HepG2 (cell line): ENCODE measurements around the gene WDR18. TPM values are rescaled to one million over a fixed set of nuclear protein-coding genes. Genes with fewer than 3 reads are reported as not detected.

Source experiments
- ATAC-seq: fragments of 200-7000 bp; cut with Tn5 transposase; 3 replicates; pipeline ENCODE4 v1.9.1; 2020; ENCODE audit warnings: mild to moderate bottlenecking, moderate library complexity
- BruUV-seq: library from RNA; stranded (reverse); fragments of 400-500 nt; replicated peaks from 2 replicates; lab custom pipeline; 2021; lab: Mats Ljungman, UMichigan
- CTCF ChIA-PET: fragments of 300-600 bp; formaldehyde crosslinking; extraction: SDS; loops from one replicate; lab custom pipeline; 2021; ENCODE audit warnings: low total read pairs, inconsistent platforms, low intra/inter-chr PET ratio; lab: Yijun Ruan, JAX
- POLR2A ChIA-PET: fragments of 350-600 bp; sonication (Branson Sonifier 250); formaldehyde crosslinking; loops from one replicate; lab custom pipeline; 2020; ENCODE audit warnings: antibody characterized with exemption, inconsistent platforms; lab: Yijun Ruan, JAX
- DNase-seq: peaks from one replicate; pipeline ENCODE4 v3.0.0-alpha.2; 2015; ENCODE audit warnings: low spot score
- FAIRE-seq: peaks from 3 replicates; lab custom pipeline; 2011; peaks lifted over from hg19 to GRCh38; lab: Jason Lieb, UNC
- H2AFZ ChIP-seq: one replicate; pipeline ENCODE4 v1.6.1; 2011; ENCODE audit warnings: low read length, inconsistent platforms
- H3K27ac ChIP-seq: fragments of 300-600 bp; 3 replicates; pipeline ENCODE4 v1.8.0; 2011; ENCODE audit warnings: mixed run types, mild to moderate bottlenecking, mixed read lengths, low read length, inconsistent platforms; ENCODE audit not compliant: insufficient read depth; ENCODE audit errors: extremely low read length
- H3K27me3 ChIP-seq, 2 experiments: fragments of 200-600 bp in 1 of 2; 2 replicates in 1 of 2; 3 replicates in 1 of 2; pipeline versions ENCODE4 v1.6.0 to v1.8.0; 2011; ENCODE audit warnings: low read length in 2 of 2, mild to moderate bottlenecking in 2 of 2, moderate library complexity in 2 of 2, inconsistent platforms in 1 of 2; ENCODE audit not compliant: insufficient read depth in 2 of 2, control insufficient read depth in 1 of 2
- H3K36me3 ChIP-seq, 2 experiments: fragments of 200-600 bp in 1 of 2; replicated peaks in 1 of 2; 2 replicates in 1 of 2; 3 replicates in 1 of 2; pipeline versions ENCODE4 v1.5.1 to v1.8.0; 2011; ENCODE audit warnings: low read length in 2 of 2, inconsistent platforms in 1 of 2; ENCODE audit not compliant: insufficient read depth in 2 of 2, control insufficient read depth in 1 of 2
- H3K4me1 ChIP-seq: 2 replicates; pipeline ENCODE4 v1.5.1; 2012; ENCODE audit warnings: low read length, inconsistent platforms; ENCODE audit not compliant: insufficient read depth
- H3K4me2 ChIP-seq: 2 replicates; pipeline ENCODE4 v1.6.0; 2011; ENCODE audit warnings: low read depth, low read length, inconsistent platforms
- H3K4me3 ChIP-seq, 3 experiments: fragments of 200-600 bp in 1 of 3; sonication (generic), shearing (Covaris generic) in 1 of 3; replicated peaks in 1 of 3; 2 replicates each; pipeline ENCODE4 v1.5.1; 2011 to 2016; ENCODE audit warnings: low read length in 3 of 3, inconsistent platforms in 2 of 3, low read depth in 2 of 3, mild to moderate bottlenecking in 2 of 3, control low read depth in 1 of 3, mixed read lengths in 1 of 3; ENCODE audit not compliant: insufficient read depth in 1 of 3
- H3K79me2 ChIP-seq: one replicate; pipeline ENCODE4 v1.6.1; 2011; ENCODE audit warnings: low read length, inconsistent platforms; ENCODE audit not compliant: insufficient read depth
- H3K9ac ChIP-seq: 2 replicates; pipeline ENCODE4 v1.6.0; 2011; ENCODE audit warnings: mild to moderate bottlenecking, low read depth, low read length, inconsistent platforms; ENCODE audit not compliant: insufficient read depth
- H3K9me3 ChIP-seq: 2 replicates; pipeline ENCODE4 v1.5.1; 2012; ENCODE audit warnings: mild to moderate bottlenecking, low read length
- H4K20me1 ChIP-seq: 2 replicates; pipeline ENCODE4 v1.6.0; 2011; ENCODE audit warnings: inconsistent platforms, mild to moderate bottlenecking, low read length, moderate library complexity; ENCODE audit not compliant: insufficient read depth
- AGO2 ChIP-seq: fragments of 200-400 bp; formaldehyde crosslinking; optimal IDR thresholded peaks from 2 replicates; pipeline ENCODE3; 2017; ENCODE audit warnings: mild to moderate bottlenecking, low read depth, low read length, moderate library complexity
- ARID4A ChIP-seq: sonication (generic); formaldehyde crosslinking; IDR thresholded peaks from 2 replicates; pipeline ENCODE4 v1.5.0; 2020; ENCODE audit warnings: mild to moderate bottlenecking, missing genetic modification reagents, borderline replicate concordance
- CREB3 ChIP-seq: sonication (generic); formaldehyde crosslinking; IDR thresholded peaks from 2 replicates; pipeline ENCODE4 v1.5.0; 2020; ENCODE audit warnings: missing genetic modification reagents
- DMTF1 ChIP-seq: sonication (generic); formaldehyde crosslinking; IDR thresholded peaks from 2 replicates; pipeline ENCODE4 v1.4.0; 2020; ENCODE audit warnings: mild to moderate bottlenecking, missing genetic modification reagents
- HNRNPL ChIP-seq: fragments of 200-400 bp; formaldehyde crosslinking; IDR thresholded peaks from 2 replicates; pipeline ENCODE4 v1.6.1; 2017; ENCODE audit warnings: mild to moderate bottlenecking, low read depth, low read length
- PRPF4 ChIP-seq: fragments of 200-400 bp; formaldehyde crosslinking; IDR thresholded peaks from 2 replicates; pipeline ENCODE4 v1.6.1; 2016; ENCODE audit warnings: low read length, low read depth; ENCODE audit not compliant: poor library complexity, severe bottlenecking
- RBFOX2 ChIP-seq: fragments of 200-400 bp; formaldehyde crosslinking; IDR thresholded peaks from 2 replicates; pipeline ENCODE4 v1.6.1; 2017; ENCODE audit warnings: low read depth, mild to moderate bottlenecking, low read length
- SIN3A ChIP-seq: IDR thresholded peaks from 2 replicates; pipeline ENCODE4 v1.6.1; 2011; ENCODE audit warnings: low read depth, mild to moderate bottlenecking, control low read depth, low read length, borderline replicate concordance
- SNAI1 ChIP-seq: sonication (generic); formaldehyde crosslinking; IDR thresholded peaks from 2 replicates; pipeline ENCODE4 v1.5.0; 2020; ENCODE audit warnings: mild to moderate bottlenecking, missing genetic modification reagents, borderline replicate concordance
- ZNF687 ChIP-seq: sonication (generic); formaldehyde crosslinking; IDR thresholded peaks from 2 replicates; pipeline ENCODE4 v1.5.1; 2020; ENCODE audit warnings: mild to moderate bottlenecking, missing genetic modification reagents, moderate library complexity
- WGBS: methylation state at CpG from one replicate; pipeline ENCODE4 v1.1.6; 2017; ENCODE audit warnings: low lambda C conversion rate; 5-methylcytosine and 5-hydroxymethylcytosine counted together
- in situ Hi-C: cut with HindIII; loops from 2 replicates; pipeline ENCODE4 v1.10.0; 2017; ENCODE audit warnings: low pct_unique_long_range_greater_than_20kb; ENCODE audit not compliant: extremely low pct_ligation_motif_present
- intact Hi-C: fragments of 100-400 bp; cut with micrococcal nuclease; formaldehyde crosslinking; loops from one replicate; pipeline ENCODE4 v1.10.0; 2022; ENCODE audit not compliant: unreplicated experiment
- polyA plus RNA-seq, 8 experiments: library from polyadenylated mRNA; depleted of rRNA in 3 of 8; stranded (reverse) in 7 of 8; unstranded in 1 of 8; fragments of >200 nt; fragmentation: Illumina TruSeq in 4 of 8; extraction: Trizol in 4 of 8; gene quantifications; 2 replicates each; pipeline versions ENCODE4 v1.2.1 to v1.2.3, GENCODE V29; 2011 to 2016; ENCODE audit warnings: low read depth in 4 of 8, missing spikeins in 1 of 8, mixed read lengths in 1 of 8; ENCODE audit not compliant: insufficient read depth in 1 of 8
- total RNA-seq, 5 experiments: library from RNA; depleted of rRNA; stranded (reverse); fragments of >200 nt; fragmentation: Illumina TruSeq; extraction: Trizol; gene quantifications; 2 replicates each; pipeline ENCODE4 v1.2.3, GENCODE V29; 2016; ENCODE audit warnings: low read depth in 1 of 5

WDR18 gene
- total and polyA plus RNA-seq, 2 of the 13 experiments (the other 11 are each of a cell fraction or from before 2014, with no cell fraction given), result 36.4 to 47.6 TPM

- ATAC-seq (no peak), DNase-seq (no peak), FAIRE-seq (no peak)
- H3K27me3 ChIP-seq, result no peaks in the 10 kb centered on the region; a peak in 1 of 5 replicates
- H3K36me3 ChIP-seq, result peaks cover 28 to 75% of the 10 kb centered on the region in 2 experiments
- BruUV-seq, result no TSS peak
- no peaks in the 10 kb centered on the region for H3K9me3 ChIP-seq
- H3K4me3 ChIP-seq, result no peak overlapping the region
- H3K79me2 ChIP-seq, result peaks cover 80% of the 10 kb centered on the region
- no peak overlapping the region for H3K27ac ChIP-seq
- intact Hi-C loops (no loop called here), in situ Hi-C loops (no loop called here)
- POLR2A ChIA-PET, result interaction anchor here (2.6 kb wide), 1 partner anchor 10 kb away, joined by 18 read pairs; no protein-coding TSS in a partner anchor
- 97% methylated on average over 29 of the region's 32 CpGs for WGBS
- H4K20me1 ChIP-seq, result peaks cover 79% of the 10 kb centered on the region; the same call in 1 of the 2 replicates
- CTCF ChIA-PET, result no interaction called here
- H3K9ac ChIP-seq, result no peak overlapping the region
- peaks cover 42% of the 10 kb centered on the region for H3K4me1 ChIP-seq
- no peak overlapping the region for H2AFZ ChIP-seq
- no peak overlapping the region for H3K4me2 ChIP-seq
- TF ChIP-seq RBFOX2 (peak; percentile 69; the same call in 1 of the 2 replicates), AGO2 (peak; percentile 81), CREB3 (CRISPR knock-in tag) (no peak), PRPF4 (no peak), HNRNPL (peak; percentile 68; the same call in 1 of the 2 replicates), DMTF1 (CRISPR knock-in tag) (no peak), ARID4A (CRISPR knock-in tag) (0 out of 2 replicates have a peak, but pooled peaks have one; percentile 7), SNAI1 (no peak), SIN3A (no peak), ZNF687 (CRISPR knock-in tag) (peak; percentile 21)
These were observed 42.0 kb upstream of the WDR18 start for GRCh38 chr19:942133-942645.
